Panc1 (cell line): Measurements from ENCODE around the gene HACD4. TPM values are rescaled to one million over a fixed set of nuclear protein-coding genes. Genes with fewer than 3 reads are reported as not detected.

Source experiments
- ATAC-seq: fragments of 200-7000 bp; cut with Tn5 transposase; 2 replicates; pipeline ENCODE4 v1.9.1; 2020; ENCODE audit warnings: mild to moderate bottlenecking, moderate library complexity
- BruUV-seq: library from RNA; stranded (reverse); fragments of 400-500 nt; replicated peaks from 2 replicates; lab custom pipeline; 2021; lab: Mats Ljungman, UMichigan
- CTCF ChIA-PET: fragments of 300-600 bp; sonication (Branson Sonifier 250); formaldehyde crosslinking; loops from one replicate; lab custom pipeline; 2022; ENCODE audit warnings: antibody characterized with exemption; lab: Charles Lee
- POLR2A ChIA-PET: fragments of 300-600 bp; sonication (Branson Sonifier 250); formaldehyde crosslinking; loops from one replicate; lab custom pipeline; 2022; ENCODE audit warnings: antibody characterized with exemption; lab: Charles Lee
- DNase-seq: peaks from one replicate; pipeline ENCODE4 v3.0.0-alpha.2; 2010; ENCODE audit warnings: low read depth, low spot score
- H3K27ac ChIP-seq: 2 replicates; pipeline ENCODE4 v1.5.1; 2011; ENCODE audit warnings: mild to moderate bottlenecking, low read length, inconsistent platforms
- H3K27me3 ChIP-seq: fragments of 200-500 bp; sonication (Bioruptor generic); 2 replicates; pipeline ENCODE4 v1.6.0; 2014; ENCODE audit warnings: low read length, inconsistent platforms; ENCODE audit not compliant: control insufficient read depth, insufficient read depth
- H3K36me3 ChIP-seq: fragments of 200-500 bp; sonication (Bioruptor generic); 2 replicates; pipeline ENCODE4 v1.5.1; 2014; ENCODE audit warnings: inconsistent platforms, mild to moderate bottlenecking, low read length, moderate library complexity; ENCODE audit not compliant: control insufficient read depth, insufficient read depth
- H3K4me1 ChIP-seq: 2 replicates; pipeline ENCODE4 v1.5.1; 2011; ENCODE audit warnings: inconsistent platforms, mild to moderate bottlenecking, low read length, moderate library complexity; ENCODE audit not compliant: control insufficient read depth, insufficient read depth
- H3K4me3 ChIP-seq, 2 experiments: 2 replicates each; pipeline ENCODE4 v1.5.1; 2011 to 2012; ENCODE audit warnings: low read depth in 2 of 2, low read length in 2 of 2, mild to moderate bottlenecking in 2 of 2, inconsistent platforms in 1 of 2, moderate library complexity in 1 of 2
- H3K9me3 ChIP-seq: fragments of 200-500 bp; sonication (Bioruptor generic); 2 replicates; pipeline ENCODE4 v1.5.1; 2014; ENCODE audit warnings: low read depth, mild to moderate bottlenecking, inconsistent platforms, low read length, moderate library complexity; ENCODE audit not compliant: control insufficient read depth, insufficient read depth
- POLR2AphosphoS5 ChIP-seq: IDR thresholded peaks from 2 replicates; pipeline ENCODE4 v1.6.1; 2012; ENCODE audit warnings: mild to moderate bottlenecking, low read depth, low read length, moderate library complexity
- SIN3A ChIP-seq: IDR thresholded peaks from 2 replicates; pipeline ENCODE4 v1.6.1; 2012; ENCODE audit warnings: low read depth, mild to moderate bottlenecking, low read length, moderate library complexity, borderline replicate concordance; ENCODE audit not compliant: insufficient read depth
- TCF7L2 ChIP-seq: IDR thresholded peaks from 2 replicates; pipeline ENCODE4 v1.6.1; 2011; ENCODE audit warnings: mild to moderate bottlenecking, low read depth, low read length, inconsistent platforms
- in situ Hi-C: cut with HindIII; loops from 2 replicates; pipeline ENCODE4 v1.10.0; 2016; ENCODE audit warnings: low sequenced_read_pairs, low pct_unique_long_range_greater_than_20kb
- intact Hi-C: fragments of 100-400 bp; cut with micrococcal nuclease; formaldehyde crosslinking; loops from one replicate; pipeline ENCODE4 v1.10.0; 2022; ENCODE audit not compliant: unreplicated experiment
- total RNA-seq: library from RNA; stranded (reverse); gene quantifications from one replicate; pipeline ENCODE4 v1.2.1, GENCODE V29; 2021; ENCODE audit not compliant: unreplicated experiment
- TF ChIP-seq, protein P1 (sequence below): fragments of 450-650 bp; IDR thresholded peaks from 2 replicates; pipeline ENCODE4 v1.5.1; 2017; ENCODE audit warnings: mild to moderate bottlenecking
- TF ChIP-seq, protein P2 (sequence below), 2 experiments: IDR thresholded peaks; 2 replicates each; pipeline ENCODE4 v1.6.1; 2011 to 2012; ENCODE audit warnings: low read depth in 2 of 2, control low read depth in 1 of 2, low read length in 1 of 2, mild to moderate bottlenecking in 1 of 2, moderate library complexity in 1 of 2; ENCODE audit not compliant: insufficient read depth in 1 of 2

HACD4 gene
- total RNA-seq, 1 experiment from 2014 or later: 0.13 TPM

DNA sequence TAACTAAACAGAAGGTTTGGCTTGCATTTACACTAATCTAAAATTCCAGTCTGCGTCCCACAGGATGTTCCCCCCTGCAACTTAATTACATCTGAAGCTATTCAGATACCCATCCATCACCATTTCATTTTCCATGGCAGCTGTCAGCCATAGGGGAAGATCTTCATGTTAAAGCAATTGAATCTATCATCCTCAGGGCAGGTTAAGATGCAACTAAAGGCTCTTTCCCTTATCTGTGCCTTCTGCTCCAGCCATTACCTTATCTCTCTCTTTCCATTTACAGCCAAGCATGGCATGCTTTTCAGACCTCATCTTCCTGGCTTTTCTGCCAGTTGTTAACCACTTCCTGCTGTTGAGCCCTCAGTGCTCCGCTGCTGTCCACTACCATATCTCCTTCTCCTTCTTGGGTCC lies 15.8 kb upstream of the HACD4 start:
- DNase-seq (no peak), ATAC-seq (no peak)
- TF ChIP-seq, protein P1, sequence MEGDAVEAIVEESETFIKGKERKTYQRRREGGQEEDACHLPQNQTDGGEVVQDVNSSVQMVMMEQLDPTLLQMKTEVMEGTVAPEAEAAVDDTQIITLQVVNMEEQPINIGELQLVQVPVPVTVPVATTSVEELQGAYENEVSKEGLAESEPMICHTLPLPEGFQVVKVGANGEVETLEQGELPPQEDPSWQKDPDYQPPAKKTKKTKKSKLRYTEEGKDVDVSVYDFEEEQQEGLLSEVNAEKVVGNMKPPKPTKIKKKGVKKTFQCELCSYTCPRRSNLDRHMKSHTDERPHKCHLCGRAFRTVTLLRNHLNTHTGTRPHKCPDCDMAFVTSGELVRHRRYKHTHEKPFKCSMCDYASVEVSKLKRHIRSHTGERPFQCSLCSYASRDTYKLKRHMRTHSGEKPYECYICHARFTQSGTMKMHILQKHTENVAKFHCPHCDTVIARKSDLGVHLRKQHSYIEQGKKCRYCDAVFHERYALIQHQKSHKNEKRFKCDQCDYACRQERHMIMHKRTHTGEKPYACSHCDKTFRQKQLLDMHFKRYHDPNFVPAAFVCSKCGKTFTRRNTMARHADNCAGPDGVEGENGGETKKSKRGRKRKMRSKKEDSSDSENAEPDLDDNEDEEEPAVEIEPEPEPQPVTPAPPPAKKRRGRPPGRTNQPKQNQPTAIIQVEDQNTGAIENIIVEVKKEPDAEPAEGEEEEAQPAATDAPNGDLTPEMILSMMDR: no peak
- TF ChIP-seq TCF7L2: no peak
- no peak for TF ChIP-seq POLR2AphosphoS5
- TF ChIP-seq SIN3A: no peak
- TF ChIP-seq, protein P2, sequence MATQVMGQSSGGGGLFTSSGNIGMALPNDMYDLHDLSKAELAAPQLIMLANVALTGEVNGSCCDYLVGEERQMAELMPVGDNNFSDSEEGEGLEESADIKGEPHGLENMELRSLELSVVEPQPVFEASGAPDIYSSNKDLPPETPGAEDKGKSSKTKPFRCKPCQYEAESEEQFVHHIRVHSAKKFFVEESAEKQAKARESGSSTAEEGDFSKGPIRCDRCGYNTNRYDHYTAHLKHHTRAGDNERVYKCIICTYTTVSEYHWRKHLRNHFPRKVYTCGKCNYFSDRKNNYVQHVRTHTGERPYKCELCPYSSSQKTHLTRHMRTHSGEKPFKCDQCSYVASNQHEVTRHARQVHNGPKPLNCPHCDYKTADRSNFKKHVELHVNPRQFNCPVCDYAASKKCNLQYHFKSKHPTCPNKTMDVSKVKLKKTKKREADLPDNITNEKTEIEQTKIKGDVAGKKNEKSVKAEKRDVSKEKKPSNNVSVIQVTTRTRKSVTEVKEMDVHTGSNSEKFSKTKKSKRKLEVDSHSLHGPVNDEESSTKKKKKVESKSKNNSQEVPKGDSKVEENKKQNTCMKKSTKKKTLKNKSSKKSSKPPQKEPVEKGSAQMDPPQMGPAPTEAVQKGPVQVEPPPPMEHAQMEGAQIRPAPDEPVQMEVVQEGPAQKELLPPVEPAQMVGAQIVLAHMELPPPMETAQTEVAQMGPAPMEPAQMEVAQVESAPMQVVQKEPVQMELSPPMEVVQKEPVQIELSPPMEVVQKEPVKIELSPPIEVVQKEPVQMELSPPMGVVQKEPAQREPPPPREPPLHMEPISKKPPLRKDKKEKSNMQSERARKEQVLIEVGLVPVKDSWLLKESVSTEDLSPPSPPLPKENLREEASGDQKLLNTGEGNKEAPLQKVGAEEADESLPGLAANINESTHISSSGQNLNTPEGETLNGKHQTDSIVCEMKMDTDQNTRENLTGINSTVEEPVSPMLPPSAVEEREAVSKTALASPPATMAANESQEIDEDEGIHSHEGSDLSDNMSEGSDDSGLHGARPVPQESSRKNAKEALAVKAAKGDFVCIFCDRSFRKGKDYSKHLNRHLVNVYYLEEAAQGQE (IDR thresholded peaks at IDR 0.05; ENCODE audit: insufficient read depth in 1 of 2, low read depth in 2 of 2, low read length in 1 of 2): no peak
- H3K4me1 ChIP-seq: no peaks in the 10 kb centered on the region
- no peak overlapping the region for H3K4me3 ChIP-seq
- H3K27me3 ChIP-seq: no peaks in the 10 kb centered on the region
- no peak overlapping the region for H3K27ac ChIP-seq
- ChIA-PET CTCF (no interaction called here), POLR2A (no interaction called here)
- intact Hi-C loops (no loop called here), in situ Hi-C loops (no loop called here)
- H3K9me3 ChIP-seq: no peaks in the 10 kb centered on the region
- no TSS peak for BruUV-seq
- no peaks in the 10 kb centered on the region for H3K36me3 ChIP-seq

DNA sequence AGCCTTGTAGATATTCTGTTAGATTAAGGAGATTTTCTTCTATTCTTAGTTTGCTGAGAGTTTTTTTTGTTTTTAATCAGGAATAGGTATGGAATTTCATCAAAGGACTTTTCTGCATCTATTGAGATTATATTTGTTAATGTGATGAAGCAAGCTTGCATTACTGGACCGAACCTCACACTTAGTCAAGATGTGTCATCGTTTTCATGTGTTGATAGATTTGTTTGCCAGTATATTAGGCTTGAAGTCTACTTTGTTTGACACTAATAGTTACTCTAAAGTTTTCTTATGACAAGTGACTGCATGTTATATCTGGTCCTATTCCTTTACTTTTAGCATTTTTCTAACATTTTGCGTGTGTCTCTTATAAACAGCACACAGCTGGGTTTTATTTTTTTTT lies 12.4 kb upstream of the HACD4 start:
- TF ChIP-seq, protein P1: no peak
- TF ChIP-seq TCF7L2 (no peak), SIN3A (no peak), POLR2AphosphoS5 (no peak)
- TF ChIP-seq, protein P2 (IDR thresholded peaks at IDR 0.05; ENCODE audit: insufficient read depth in 1 of 2, low read depth in 2 of 2, low read length in 1 of 2): no peak
- H3K27ac ChIP-seq: no peak overlapping the region
- H3K9me3 ChIP-seq: no peaks in the 10 kb centered on the region
- CTCF ChIA-PET: no interaction called here
- intact Hi-C loops: no loop called here
- H3K27me3 ChIP-seq: no peaks in the 10 kb centered on the region
- no peak overlapping the region for H3K4me3 ChIP-seq
- no peak for ATAC-seq
- POLR2A ChIA-PET: no interaction called here
- no TSS peak for BruUV-seq
- no peak for DNase-seq
- in situ Hi-C loops: no loop called here
- no peaks in the 10 kb centered on the region for H3K4me1 ChIP-seq
- H3K36me3 ChIP-seq: no peaks in the 10 kb centered on the region
